Activated T-cell treated with anti-CD3 and anti-CD28 coated beads, Interleukin-2, amount 50 U/mL, for 4 hours (primary cell): ENCODE data around the gene SLC6A3. TPM values are rescaled to one million over a fixed set of nuclear protein-coding genes. Genes with fewer than 3 reads are reported as not detected.
A peak's percentile ranks its signal among the peaks of the same experiment; 100 is the strongest.

Experiments used
- ATAC-seq, 2 donors: fragments of 200-7000 bp; cut with Tn5 transposase; one replicate each; pipeline ENCODE4 v1.10.0; 2021
- DNase-seq: peaks from one replicate; pipeline ENCODE4 v3.0.0-alpha.2; 2020
- H3K27me3 Mint-ChIP-seq: one replicate; pipeline ENCODE4 v1.8.0; 2021; ENCODE audit warnings: low read depth, mixed read lengths
- H3K36me3 Mint-ChIP-seq: one replicate; pipeline ENCODE4 v1.8.0; 2022; ENCODE audit warnings: mixed read lengths; ENCODE audit not compliant: insufficient read depth
- H3K4me1 Mint-ChIP-seq: one replicate; pipeline ENCODE4 v1.8.0; 2021; ENCODE audit warnings: low read depth, mixed read lengths
- H3K4me3 Mint-ChIP-seq: one replicate; pipeline ENCODE4 v1.8.0; 2021; ENCODE audit warnings: mild to moderate bottlenecking, moderate library complexity, mixed read lengths
- H3K9me3 Mint-ChIP-seq: one replicate; pipeline ENCODE4 v1.8.0; 2021; ENCODE audit warnings: mixed read lengths
- total RNA-seq, 3 donors: library from RNA; stranded (reverse); gene quantifications; one replicate each; pipeline ENCODE4 v1.2.1, GENCODE V29; 2021

The SLC6A3 gene
- total RNA-seq, 3 donors from 2014 or later = not detected

DNA sequence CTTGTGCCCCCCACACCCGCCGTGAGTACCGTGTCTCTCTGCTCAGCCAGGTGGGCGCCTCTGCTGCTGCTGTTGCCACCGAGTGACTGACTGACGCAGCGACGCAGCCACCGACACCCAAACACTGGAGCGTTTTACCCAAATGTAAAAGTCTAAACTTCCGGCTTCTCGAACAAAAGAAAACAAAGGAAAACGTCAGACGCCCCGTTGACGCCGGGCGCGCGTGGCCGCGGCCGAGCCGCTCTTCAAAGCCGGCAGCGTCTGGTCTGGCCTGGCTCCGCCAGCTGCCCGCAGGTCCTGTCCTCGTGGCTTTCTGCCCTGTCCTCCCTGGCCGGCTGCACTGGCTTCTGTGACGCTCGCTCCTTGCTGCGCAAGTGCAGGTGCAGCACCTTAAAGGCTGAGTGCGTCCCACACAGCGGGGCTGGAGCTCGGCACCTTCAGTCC is 58.9 kb downstream of the SLC6A3 start:
- Mint-ChIP-seq H3K36me3 (no peaks in the 10 kb centered on the region), H3K9me3 (no peaks in the 10 kb centered on the region), H3K4me3 (peak overlapping the region; percentile 96), H3K27me3 (no peaks in the 10 kb centered on the region), H3K4me1 (peaks cover 22% of the 10 kb centered on the region)
- peak; percentile 60 for DNase-seq
- ATAC-seq = peak; percentile 82 to 83

DNA sequence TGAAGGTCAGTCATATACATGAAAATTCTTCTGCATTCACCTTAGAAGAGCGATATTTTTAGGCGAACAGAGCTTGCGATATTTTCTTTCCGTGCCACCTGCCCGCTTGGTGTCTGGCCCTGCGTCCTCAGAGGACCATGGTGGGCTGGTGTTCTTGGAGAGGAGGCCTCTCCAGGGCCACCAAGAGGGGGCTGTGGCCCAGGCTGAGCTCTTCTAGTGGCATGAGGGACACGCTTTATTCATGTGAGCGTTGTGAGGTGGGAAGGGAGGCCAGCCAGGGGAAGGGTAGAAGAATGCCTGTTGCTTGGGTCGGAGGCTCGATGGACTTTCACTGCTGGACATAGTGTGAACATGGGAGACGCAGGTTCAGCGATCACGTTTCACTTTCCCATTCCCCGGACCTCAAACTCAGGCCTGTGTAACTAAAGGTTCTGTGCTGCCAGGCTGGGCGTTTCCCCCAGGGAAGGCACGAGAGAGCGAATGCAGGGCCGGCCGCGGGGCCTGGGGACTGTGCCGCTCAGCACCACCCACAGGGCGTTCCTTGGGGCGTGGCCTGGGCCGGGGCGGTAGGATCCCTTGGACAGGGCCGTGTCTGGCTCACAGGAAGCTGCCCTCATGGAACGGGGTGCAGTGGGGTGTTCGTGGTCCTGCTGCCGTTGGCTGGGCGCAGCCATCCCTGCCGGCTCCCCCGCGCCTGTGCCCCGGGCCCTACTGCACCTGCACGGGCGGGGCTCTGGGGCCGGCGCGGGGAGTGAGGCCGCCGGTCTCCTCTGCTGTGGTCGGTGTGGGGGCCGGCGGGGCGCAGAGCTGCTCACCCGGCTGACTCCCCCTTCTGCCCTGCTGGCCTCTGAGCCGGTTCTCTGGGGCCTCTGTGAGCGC is 59.6 kb downstream of the SLC6A3 start:
- H3K9me3 Mint-ChIP-seq = no peaks in the 10 kb centered on the region
- DNase-seq = peak; percentile 73
- H3K27me3 Mint-ChIP-seq = no peaks in the 10 kb centered on the region
- peak overlapping the region; percentile 96 for H3K4me3 Mint-ChIP-seq
- H3K36me3 Mint-ChIP-seq = no peaks in the 10 kb centered on the region
- peak; percentile 93 to 96 for ATAC-seq
- peaks cover 22% of the 10 kb centered on the region for H3K4me1 Mint-ChIP-seq

- Mint-ChIP-seq H3K36me3 (no peaks in the 10 kb centered on the region), H3K9me3 (no peaks in the 10 kb centered on the region), H3K4me3 (no peak overlapping the region), H3K4me1 (peaks cover 24% of the 10 kb centered on the region), H3K27me3 (no peaks in the 10 kb centered on the region)
- DNase-seq (no peak), ATAC-seq (no peak)
These were observed 60.7 kb downstream of the SLC6A3 start for GRCh38 chr5:1384521-1384920.

DNA sequence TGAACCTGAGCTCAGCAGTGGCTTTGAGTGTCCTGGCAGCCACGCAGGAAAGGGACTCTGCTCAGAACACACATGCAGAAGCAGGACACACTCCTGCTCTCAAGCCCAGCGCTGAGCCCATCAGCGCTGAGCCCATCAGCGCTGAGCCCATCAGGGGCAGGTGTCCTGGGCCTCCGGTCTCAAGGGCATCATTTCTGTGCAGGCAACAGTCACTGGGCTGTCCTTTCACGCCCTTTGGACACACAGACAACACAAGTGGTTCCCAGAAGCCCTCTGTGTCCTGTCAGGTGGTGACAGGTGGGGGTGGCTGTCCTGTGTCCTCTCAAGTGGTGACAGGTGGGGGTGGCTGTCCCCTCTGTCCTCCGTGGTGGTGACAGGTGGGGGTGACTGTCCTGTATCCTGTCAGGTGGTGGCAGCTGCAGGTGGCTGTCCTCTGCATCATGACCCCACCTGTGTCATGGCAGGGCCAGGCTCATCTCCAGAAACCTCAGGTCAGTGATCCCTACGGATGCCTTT is 61.3 kb downstream of the SLC6A3 start:
- no peak for ATAC-seq
- Mint-ChIP-seq H3K9me3 (no peaks in the 10 kb centered on the region), H3K4me3 (no peak overlapping the region), H3K27me3 (no peaks in the 10 kb centered on the region), H3K36me3 (no peaks in the 10 kb centered on the region), H3K4me1 (peaks cover 24% of the 10 kb centered on the region)
- no peak for DNase-seq

DNA sequence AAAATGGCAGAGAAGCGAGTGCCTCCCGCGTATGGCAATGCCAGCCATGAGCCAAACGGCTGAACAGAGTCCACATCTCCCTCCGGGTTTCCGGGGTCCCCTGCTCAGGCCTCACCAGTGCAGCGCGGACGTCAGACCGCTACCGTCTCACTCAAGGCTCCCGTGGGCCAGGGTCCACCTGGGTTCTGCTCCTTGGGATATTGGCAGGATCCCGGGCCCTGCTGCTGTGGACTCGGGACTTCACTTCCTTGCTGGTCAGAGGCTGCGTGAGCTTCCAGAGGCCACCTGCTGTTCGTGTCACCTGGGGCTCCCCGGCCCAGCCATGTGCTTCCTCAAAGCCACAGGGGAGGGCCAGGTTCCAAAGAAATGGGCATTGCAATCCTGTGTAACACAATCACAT is 61.9 kb downstream of the SLC6A3 start:
- no peaks in the 10 kb centered on the region for H3K27me3 Mint-ChIP-seq
- H3K4me3 Mint-ChIP-seq = no peak overlapping the region
- ATAC-seq = no peak
- H3K9me3 Mint-ChIP-seq = no peaks in the 10 kb centered on the region
- no peak for DNase-seq
- no peaks in the 10 kb centered on the region for H3K36me3 Mint-ChIP-seq
- H3K4me1 Mint-ChIP-seq = peaks cover 24% of the 10 kb centered on the region

DNA sequence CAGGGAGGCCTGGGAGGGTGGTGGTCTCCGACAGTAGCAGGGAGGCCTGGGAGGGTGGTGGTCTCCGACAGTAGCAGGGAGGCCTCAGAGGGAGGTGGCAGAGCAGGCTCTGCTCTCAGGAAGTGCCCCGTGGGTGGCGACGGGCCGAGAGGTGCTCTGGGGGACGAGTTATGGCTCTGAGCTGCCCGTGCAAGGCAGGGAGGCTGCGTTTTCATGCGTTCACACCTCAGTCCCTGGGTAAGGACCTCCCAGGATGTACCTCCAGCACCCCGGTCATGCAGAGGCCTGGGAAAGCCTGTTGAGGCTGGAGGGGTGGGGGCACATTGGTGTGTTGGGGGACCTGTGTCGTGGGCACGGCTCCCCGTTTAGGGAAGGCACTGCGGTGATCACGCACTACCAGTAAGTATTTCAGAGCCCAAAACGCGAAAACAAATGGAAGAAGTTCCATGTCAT is 63.0 kb downstream of the SLC6A3 start:
- Mint-ChIP-seq H3K36me3 (no peaks in the 10 kb centered on the region), H3K4me3 (no peak overlapping the region), H3K9me3 (no peaks in the 10 kb centered on the region), H3K4me1 (peaks cover 21% of the 10 kb centered on the region), H3K27me3 (no peaks in the 10 kb centered on the region)
- no peak for ATAC-seq
- no peak for DNase-seq

DNA sequence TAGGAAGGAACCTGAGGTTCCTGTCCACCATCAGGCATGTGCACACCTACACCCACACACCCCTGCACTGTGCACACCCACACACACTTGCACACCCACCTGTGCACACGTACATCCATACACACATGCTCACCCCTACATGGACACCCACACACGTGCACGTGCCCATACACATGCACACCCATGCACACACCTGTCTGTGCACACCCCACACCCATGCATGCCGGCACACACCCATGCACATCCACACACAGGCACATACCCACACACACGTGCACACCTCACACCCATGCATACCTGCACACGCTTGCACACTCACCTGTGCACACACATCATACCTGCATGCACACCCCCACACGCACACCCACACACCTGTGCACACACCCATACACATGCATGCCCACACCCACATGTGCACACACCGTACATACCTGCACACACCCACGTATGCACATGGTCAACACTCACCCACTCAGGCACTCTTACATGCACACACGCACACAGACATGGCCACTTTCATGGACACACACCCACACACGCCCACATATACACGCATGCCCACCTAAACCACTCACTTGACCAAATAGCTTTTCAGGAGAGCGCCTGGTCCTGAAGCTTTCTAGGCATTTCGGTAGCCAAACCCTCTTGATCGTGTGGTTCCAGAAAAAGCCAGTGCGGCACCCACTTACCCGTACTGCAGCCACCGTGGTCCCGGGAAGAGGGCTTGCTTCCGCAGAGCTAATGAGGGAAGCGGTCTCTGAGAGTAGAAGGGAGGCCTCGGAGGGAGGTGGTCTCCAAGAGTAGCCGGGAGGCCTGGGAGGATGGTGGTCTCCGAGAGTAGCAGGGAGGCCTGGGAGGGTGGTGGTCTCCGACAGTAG is 63.6 kb downstream of the SLC6A3 start:
- H3K9me3 Mint-ChIP-seq = no peaks in the 10 kb centered on the region
- DNase-seq = no peak

DNA sequence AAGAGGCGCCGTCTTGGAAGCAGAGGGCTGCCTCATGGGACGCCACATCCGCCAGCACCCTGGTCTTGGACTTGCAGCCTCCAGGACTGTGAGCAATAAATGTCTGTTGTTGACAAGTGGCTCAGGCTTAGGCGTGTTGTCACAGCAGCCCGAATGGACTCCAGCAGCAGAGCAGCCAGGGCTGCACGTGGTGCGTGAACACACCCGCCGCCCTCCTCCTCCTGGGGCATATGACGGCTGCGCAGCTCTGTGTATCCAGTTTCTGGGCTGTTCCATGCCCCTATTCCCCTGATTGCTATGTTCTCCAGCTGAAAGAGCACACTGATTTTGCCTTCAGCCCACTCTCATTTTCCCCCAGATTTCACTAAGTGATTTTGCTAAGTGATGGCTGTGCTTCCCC is 64.3 kb downstream of the SLC6A3 start:
- H3K27me3 Mint-ChIP-seq = no peaks in the 10 kb centered on the region
- no peak overlapping the region for H3K4me3 Mint-ChIP-seq
- H3K9me3 Mint-ChIP-seq = no peaks in the 10 kb centered on the region
- H3K4me1 Mint-ChIP-seq = peaks cover 9% of the 10 kb centered on the region
- no peaks in the 10 kb centered on the region for H3K36me3 Mint-ChIP-seq
- ATAC-seq (no peak), DNase-seq (no peak)

More for the DNA sequence above, 63.6 kb downstream of the SLC6A3 start:
- H3K4me3 Mint-ChIP-seq = no peak overlapping the region
- H3K27me3 Mint-ChIP-seq = no peaks in the 10 kb centered on the region
- no peaks in the 10 kb centered on the region for H3K36me3 Mint-ChIP-seq
- ATAC-seq = no peak
- peaks cover 14% of the 10 kb centered on the region for H3K4me1 Mint-ChIP-seq

- DNase-seq (peak; percentile 53), ATAC-seq (peak; percentile 83 to 89)
- Mint-ChIP-seq H3K9me3 (no peaks in the 10 kb centered on the region), H3K4me3 (peak overlapping the region; percentile 67), H3K27me3 (peaks cover 2% of the 10 kb centered on the region), H3K36me3 (no peaks in the 10 kb centered on the region), H3K4me1 (peaks cover 4% of the 10 kb centered on the region)
These were observed 65.0 kb downstream of the SLC6A3 start for GRCh38 chr5:1380011-1380817.

- Mint-ChIP-seq H3K9me3 (no peaks in the 10 kb centered on the region), H3K4me3 (no peak overlapping the region)
These were observed 66.2 kb downstream of the SLC6A3 start for GRCh38 chr5:1378866-1379659.

GRCh38 chr5:1378096-1378495 is 67.1 kb downstream of the SLC6A3 start:
- H3K36me3 Mint-ChIP-seq = no peaks in the 10 kb centered on the region
- ATAC-seq (no peak), DNase-seq (no peak)
- no peaks in the 10 kb centered on the region for H3K9me3 Mint-ChIP-seq
- H3K4me3 Mint-ChIP-seq = no peak overlapping the region
- H3K27me3 Mint-ChIP-seq = peaks cover 2% of the 10 kb centered on the region
- peaks cover 6% of the 10 kb centered on the region for H3K4me1 Mint-ChIP-seq

More at GRCh38 chr5:1378866-1379659, 66.2 kb downstream of the SLC6A3 start:
- H3K36me3 Mint-ChIP-seq = no peaks in the 10 kb centered on the region
- H3K27me3 Mint-ChIP-seq = peaks cover 2% of the 10 kb centered on the region
- DNase-seq = no peak
- ATAC-seq = no peak
- peaks cover 6% of the 10 kb centered on the region for H3K4me1 Mint-ChIP-seq

- no peaks in the 10 kb centered on the region for H3K36me3 Mint-ChIP-seq
- DNase-seq = no peak
- H3K27me3 Mint-ChIP-seq = peaks cover 2% of the 10 kb centered on the region
- ATAC-seq = no peak
- no peaks in the 10 kb centered on the region for H3K9me3 Mint-ChIP-seq
- peaks cover 6% of the 10 kb centered on the region for H3K4me1 Mint-ChIP-seq
- H3K4me3 Mint-ChIP-seq = no peak overlapping the region
These were observed 68.3 kb downstream of the SLC6A3 start for GRCh38 chr5:1376981-1377380.
